Measurements from ENCODE around the gene MIF.
"Not testable (repeated sequence)": the region's sequence is repeated elsewhere in the genome, so short reads cannot be mapped to it uniquely, and the experiment has no call there.

MIF gene

DNA sequence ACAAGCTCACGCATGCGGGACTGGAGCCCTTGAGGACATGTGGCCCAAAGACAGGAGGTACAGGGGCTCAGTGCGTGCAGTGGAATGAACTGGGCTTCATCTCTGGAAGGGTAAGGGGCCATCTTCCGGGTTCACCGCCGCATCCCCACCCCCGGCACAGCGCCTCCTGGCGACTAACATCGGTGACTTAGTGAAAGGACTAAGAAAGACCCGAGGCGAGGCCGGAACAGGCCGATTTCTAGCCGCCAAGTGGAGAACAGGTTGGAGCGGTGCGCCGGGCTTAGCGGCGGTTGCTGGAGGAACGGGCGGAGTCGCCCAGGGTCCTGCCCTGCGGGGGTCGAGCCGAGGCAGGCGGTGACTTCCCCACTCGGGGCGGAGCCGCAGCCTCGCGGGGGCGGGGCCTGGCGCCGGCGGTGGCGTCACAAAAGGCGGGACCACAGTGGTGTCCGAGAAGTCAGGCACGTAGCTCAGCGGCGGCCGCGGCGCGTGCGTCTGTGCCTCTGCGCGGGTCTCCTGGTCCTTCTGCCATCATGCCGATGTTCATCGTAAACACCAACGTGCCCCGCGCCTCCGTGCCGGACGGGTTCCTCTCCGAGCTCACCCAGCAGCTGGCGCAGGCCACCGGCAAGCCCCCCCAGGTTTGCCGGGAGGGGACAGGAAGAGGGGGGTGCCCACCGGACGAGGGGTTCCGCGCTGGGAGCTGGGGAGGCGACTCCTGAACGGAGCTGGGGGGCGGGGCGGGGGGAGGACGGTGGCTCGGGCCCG, at the start of gene MIF:
MIF (plus strand) TSS at position 439 of the 765 bp plus-strand sequence; CDS start at position 531, 92 bp downstream.
- peak; percentile 98 for DNase-seq

DNA sequence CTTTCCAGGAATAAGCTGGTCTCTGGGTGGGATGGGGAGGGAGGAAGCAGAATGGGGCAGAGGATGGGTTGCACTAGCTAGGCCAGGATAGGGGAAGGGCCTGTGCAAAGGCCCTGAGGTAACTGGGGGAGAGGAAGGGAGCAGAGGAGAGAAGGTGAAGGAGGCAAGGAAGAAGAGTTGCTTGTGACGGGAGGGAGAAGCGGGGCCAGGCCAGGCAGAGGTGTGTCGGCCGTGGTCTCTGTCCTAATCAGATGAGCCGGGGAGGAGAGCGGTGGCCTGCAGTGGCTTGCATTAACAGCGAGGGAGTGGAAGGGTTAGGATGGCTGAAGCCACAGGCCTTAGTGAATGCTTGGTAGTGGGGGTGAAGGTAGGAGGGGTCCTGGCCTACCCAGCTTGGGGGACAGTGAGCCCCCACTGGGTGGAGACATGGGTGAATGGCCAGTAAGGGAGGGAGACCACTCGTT, 49.4 kb upstream of the MIF start:
- DNase-seq: no peak

DNA sequence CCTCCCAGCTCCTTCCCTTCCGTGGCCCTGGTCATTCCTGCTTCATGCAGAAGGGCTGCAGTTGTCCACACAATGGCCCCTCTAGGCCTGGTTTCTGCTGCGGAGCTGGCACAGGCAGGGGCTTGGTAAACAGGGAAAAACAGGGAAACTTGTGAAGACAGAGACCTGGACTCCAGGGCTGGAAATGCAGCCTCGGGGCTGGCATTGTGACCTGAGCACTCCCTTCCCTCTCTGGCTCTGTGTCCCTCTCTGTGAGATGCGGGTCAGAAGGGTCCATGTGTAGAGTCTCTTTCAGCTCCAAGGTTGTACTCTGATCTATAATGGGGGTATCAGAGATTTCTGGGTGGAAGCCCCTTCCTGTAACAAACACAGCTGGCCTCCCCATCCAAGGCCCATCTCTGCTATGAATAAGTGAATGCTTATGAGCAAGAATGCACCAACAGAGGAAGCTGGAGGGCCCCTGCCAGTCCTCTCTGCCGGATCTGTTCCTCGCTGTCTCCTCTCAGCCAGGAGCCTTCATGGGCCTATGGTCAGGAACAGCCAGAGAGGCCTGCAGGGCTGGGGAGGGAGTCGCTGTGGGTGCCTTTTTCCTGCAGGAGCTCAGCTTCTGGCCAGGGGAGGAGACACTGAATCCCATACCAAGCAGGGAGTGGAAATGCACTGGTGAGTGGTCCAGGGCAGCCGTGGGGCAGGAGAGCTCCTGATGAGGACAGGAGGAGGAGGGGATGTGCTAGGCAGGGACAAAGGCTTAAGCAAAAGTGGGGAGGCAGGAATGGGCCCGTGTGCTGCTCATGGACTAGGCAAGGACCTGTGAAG, 48.7 kb upstream of the MIF start:
- DNase-seq: no peak

DNA sequence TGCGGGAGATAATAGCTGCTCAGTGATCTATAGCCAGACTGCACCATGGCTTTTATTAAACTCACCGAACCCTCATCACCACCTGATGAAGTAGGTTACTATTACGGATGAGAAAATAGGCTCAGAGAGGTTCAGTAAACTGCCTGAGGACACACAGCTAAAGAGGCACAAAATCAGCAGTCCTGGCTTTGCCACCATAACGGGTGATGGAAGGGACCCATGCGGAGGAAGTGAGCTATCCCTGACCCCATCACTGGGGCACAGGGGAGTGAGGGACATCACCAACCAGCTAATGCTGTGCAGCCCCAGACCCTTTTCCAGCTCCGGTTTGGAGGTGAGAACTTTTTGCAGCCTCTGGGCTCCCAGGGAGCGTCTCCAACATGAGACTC, 48.1 kb upstream of the MIF start:
- no peak for DNase-seq

DNA sequence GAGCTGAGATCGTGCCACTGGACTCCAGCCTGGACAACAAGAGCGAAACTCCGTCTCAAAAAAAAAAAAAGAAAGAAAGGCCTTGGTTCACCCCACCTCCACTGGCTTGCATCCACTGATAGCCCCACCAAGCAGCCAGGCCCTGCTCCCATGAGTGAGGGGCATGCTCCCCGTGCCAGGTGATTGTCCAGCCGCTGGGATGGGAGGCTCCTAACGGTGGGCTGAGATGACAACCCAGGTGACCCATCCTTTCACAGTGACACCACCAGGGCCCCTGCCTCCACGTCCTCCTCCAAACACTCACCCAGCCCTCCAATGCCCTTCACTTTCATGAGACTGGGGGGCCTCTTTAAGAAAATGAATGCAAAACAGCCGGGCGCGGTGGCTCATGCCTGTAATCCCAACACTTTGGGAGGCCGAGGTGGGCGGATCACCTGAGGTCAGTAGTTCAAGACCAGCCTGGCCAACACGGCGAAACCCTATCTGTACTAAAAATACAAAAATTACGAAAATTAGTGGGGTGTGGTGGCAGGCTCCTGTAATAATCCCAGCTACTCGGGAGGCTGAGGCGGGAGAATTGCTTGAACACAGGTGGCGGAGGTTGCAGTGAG, 46.8 kb upstream of the MIF start:
- no peak for DNase-seq

DNA sequence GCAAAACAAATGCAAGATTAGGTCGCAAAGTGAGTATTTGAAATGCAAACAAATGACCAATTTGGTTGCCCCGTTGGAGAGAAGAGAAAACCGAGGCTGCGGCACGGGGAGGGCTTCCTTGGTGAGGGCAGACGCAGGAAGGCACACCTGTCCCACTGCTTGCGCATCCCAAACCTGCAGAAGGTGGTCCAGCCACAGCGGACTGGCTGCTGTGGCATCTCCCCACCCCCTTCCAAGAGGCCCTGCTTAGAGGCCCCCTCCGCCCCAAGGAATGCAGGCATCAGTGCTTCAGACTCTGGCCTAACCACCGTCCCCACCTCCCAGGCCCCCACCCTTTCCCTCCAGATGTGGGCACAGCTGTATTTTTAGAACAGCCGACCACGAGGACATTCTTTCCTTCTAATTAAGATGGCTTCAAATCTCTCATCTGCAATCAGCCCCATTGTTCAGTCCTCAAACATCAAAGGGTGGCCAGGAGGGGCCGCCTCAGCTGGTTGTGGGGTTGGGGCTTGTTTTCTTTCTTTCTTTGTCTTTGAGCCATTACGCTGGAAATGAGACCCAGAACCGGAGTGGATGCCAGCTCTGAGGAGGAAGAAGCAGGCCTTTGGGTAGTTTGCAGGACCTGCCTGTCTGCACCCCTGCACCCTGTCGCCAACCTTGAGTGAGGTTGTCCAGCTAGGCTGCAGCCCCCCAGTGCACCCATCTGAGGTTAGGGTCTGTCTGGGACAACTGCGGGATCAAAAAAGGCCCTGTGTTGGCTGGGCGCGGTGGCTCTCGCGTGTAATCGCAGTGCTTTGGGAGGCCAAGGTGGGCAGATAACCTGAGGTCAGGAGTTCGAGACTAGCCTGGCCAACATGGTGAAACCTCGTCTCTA, 46.0 kb upstream of the MIF start:
- peak; percentile 57 for DNase-seq

DNA sequence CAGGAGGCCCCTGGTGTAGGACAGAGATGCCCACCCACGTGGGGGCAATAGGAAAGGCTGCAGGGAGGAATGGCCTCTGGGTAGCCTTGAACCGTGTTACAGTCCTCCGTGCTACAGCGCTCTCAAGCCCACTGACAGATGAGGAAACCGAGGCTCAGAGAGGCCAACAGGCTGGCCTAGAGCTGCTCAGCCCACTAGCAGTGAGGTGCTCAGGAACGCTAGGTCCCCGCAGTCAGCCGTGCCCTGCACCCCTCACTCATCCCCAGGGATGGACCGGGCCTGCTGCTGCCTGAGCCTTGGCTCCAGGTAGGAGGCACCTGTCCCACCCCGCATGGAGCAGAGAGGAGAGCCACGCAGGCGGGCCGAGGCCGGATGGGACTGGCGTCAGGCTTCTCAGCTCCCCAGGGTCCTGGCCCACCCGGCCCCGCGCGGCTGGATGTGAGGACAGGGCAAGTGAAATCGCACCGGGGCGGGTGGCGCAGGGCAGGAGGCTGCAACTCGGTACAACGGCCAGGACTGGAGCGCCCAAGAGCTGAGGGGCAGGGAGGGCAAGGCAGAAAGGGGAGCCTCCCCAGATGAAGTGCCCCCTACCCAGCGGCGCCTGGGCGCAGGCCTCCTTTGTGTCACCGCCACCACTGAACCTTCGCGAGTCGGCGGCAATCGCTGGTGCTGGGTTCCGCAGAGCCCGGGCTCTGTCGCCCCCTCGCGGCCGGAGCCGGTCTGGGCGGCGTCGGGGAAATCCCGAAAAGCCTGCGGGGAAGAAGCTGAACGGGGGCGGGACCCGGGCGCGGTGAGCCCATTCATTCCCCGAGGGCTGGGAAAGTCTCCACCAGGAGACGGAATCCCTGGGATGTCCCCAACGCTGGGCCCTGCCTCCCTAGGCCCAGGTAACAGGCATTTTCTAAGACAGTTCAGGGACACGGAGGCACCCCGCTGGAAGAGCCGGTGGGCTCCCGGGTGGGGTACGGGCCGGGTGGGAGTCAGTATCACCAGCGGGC, 44.9 kb upstream of the MIF start:
- peak; percentile 95 for DNase-seq

DNA sequence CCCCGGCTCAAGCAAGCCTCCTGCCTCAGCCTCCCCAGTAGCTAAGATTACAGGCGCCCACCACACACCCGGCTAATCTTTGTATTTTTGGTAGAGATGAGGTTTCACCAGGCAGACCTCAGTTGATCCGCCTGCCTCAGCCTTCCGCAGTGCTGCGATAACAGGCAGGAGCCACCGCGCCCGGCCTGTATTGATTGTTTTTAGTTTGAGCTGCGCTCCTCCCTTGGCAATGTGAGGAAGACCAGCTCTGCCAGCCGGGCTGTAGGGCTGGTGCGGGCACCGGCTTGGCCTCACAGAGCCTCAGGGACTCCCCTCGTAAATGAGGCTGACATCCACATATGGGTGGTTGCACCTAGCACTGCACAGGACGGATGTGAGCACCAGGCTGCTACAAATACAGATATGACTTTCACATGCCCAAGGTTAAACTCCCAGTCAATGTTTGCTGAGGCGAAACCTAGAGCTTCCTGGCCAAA, 44.0 kb upstream of the MIF start:
- no peak for DNase-seq

DNA sequence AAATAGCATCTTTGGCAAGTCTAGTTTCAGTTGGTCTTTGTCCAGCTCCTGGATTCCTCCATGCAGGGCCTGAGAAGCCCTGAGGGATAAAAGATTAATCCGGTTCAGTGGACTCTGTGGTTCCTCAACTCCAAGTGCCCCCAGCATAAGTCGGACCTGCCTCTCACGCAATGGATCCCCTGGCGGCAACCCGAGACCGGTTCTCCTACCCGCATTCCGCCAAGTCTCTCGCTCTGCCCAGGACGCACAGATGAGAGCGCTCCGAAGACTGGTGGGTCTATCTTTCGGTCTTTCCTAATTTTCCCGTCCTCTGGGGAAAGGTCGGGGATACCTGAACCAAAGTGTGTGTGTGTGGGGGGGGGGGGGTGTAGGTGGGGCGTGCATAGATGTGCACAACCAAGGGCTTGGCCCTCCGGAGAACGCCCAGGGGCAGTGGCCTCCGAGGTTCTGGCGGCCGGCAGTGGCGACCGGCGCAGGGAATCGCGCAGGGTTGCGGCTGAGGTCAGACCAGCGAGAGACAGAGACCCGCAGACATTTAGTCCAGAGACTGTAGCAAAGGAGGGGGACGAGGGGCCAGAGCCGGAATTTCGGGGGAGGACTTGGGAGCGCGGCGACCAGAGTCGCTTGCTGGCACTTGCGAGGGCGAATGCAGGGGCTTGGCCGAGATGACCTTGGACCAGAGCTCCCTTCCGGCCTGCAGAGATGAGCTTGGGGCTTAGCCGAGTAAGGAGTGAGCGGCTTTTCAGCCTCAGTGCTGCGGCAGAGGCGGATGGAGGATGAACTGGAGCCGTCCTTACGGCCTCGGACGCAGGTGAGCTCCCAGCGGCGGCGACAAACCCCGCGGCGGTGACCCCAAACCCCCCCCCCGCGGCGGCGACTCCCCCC, 37.2 kb upstream of the MIF start:
- peak; percentile 92 for DNase-seq

DNA sequence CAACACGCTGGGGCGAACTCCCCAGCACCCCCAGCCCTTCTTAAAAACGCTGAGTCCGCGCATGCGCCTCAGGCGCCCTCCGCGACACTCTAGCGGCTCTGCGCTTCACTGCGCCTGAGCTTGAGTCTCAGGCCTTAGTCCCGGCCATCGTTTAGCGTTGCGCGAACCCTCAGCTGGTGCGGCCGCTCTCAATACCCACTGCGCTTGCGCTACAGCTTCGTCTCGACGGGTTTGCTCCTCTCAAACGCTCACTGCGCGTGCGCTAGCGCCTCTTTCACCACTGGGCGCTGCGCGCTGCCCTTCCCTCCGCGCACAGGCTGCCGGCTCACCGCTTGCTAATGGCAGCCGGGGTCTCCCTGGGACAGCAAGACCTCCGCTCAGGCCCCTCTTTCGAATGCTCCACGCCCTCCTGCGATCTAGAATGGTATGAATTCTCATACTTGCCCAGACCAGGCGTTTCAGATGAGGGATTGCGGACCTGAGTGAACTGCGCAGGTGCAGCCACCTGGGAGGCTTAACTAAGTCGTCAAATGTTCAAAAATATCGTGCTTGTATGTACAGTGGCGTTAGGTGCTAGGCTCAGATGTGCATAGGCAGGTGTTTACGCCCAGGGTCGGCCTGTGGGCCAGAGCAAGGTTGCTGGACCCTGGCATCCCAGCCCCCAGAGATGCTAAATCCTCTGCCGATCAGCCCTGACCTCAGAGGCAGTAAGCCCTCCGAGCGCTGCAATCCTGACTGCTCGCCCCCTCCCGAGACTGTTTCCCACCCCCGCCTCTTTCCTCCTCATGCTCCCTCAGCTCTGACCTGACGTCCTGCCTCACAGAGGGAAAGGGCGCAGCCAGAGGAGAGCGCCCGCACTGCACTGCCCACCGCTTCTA, 36.3 kb upstream of the MIF start, which contains the start of gene SLC2A11:
SLC2A11 (plus strand) TSS at position 270 of the 878 bp plus-strand sequence; CDS start at position 395, 125 bp downstream.
- peak; percentile 100 for DNase-seq

DNA sequence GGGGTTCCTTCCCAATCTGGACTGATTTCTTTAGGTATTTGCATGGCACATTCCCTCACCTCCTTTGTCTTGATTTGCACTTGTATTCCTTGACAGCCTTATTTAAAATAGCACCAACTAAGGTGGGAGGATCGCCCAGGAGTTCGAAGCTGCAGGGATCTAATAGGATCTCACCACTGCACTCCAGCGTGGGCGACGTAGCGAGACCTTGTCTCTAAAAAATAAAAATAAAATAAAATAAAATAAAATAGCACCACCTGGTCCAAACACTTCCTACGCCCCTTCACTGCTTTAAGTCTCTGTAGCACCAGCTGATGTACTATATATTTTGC, 35.7 kb upstream of the MIF start:
- no peak for DNase-seq

DNA sequence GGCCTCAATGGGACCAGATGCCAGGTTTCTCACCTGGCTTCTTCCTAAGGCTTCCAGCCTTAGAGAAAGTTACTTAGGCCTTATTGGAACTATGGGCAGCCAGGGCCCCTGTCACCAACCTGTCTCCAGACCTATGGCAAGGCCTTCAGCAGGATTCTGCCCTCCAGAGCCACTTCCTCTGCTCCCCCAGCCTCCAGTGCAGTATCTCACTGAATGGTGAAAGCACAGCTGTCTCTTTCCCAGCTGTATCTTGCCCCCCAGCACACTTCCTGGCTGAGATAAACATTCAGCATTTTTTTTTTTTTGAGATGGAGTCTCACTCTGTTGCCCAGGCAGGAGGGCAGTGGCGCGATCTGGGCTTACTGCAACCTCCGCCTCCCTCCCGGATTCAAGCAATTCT, 35.0 kb upstream of the MIF start:
- DNase-seq: no peak

DNA sequence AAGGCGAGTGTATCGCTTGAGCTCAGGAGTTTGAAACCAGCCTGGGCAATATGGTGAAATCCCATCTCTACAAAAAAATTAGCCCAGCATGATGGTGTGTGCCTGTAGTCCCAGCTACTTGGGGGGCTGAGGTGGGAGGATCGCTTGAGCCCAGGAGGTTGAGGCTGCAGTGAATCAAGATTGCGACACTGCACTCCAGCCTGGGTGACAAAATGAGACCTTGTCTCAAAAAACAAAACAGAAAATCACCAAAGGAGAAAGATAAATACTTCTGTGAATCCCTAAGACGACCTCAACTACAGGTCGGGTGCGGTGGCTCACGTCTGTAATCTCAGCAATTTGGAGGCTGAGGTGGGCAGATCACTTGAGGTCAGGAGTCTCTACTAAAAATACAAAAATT, 34.0 kb upstream of the MIF start:
- DNase-seq: not testable (repeated sequence)

DNA sequence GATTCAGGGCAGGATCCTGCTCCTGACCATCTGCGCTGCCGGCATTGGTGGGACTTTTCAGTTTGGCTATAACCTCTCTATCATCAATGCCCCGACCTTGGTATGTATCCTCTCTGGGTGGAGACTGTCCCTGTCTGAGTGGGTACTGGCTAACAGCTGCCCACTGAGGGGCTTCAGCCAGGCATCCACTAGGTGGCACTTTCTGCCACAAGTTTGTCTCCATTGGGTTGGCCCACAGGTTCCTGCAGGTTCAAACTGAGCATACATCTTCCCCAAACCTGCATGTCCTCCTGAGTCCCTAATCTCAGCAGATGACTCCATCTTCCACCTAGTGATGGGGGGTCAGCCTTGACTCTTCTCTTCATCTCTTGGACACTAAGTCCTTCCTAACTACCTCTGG, 32.1 kb upstream of the MIF start:
- peak; percentile 56 for DNase-seq

DNA sequence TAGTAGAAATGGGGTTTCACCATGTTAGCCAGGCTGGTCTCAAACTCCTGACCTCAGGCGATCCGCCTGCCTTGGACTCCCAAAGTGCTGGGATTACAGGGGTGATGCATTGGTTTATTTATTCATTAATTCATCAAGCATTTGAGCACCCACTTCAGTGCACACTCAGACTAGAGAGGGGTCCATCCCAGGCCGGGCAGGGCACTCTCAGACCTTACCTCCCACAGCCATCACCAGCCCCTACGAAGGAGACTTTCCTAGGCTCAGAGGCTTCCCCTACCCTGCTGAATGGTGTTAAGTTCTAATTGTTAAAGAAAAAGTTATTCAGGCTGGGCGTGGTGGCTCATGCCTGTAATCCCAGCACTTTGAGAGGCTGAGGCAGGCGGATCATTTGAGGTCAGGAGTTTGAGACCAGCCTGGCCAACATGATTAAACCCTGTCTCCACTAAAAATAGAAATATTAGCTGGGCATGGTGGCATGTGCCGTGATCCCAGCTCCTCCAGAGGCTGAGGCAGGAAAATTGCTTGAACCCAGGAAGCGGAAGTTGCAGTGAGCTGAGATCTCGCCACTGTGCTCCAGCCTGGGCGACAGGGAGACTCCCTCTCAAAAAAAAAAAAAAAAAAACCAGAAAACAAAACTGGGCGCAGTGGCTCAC, 29.6 kb upstream of the MIF start:
- DNase-seq: not testable (repeated sequence)

DNA sequence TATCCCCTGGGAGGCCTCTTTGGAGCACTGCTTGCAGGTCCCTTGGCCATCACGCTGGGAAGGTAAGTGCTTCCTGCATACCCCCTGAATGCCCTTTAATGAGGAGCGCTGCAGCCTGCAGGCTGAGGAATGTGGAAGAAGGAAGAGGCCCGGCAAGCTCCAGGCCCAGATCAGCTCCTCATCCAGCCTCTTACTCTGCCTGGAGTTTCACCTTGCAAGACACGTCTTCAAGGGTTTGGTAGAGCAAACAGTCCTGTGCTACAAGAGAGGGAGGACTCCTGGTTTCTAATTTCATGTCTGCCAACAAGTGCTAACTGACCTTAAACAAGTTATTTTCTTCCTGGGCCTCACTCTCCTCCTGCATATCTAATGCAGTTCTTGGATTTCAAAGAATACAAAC, 25.6 kb upstream of the MIF start:
- DNase-seq: no peak

DNA sequence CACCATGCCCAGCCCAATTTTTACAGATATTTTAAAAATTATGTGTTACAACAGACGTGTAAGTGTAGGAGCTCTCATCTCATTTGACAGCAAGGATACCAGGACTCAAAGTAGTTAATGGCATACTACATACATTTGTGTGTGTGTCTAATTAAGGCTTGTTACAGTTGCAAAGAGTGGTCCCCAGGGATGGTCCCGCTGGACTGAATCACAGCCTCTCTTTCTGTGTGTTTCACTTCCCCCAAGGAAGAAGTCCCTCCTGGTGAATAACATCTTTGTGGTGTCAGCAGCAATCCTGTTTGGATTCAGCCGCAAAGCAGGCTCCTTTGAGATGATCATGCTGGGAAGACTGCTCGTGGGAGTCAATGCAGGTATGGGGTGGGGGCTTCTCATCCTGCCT, 19.3 kb upstream of the MIF start:
- no peak for DNase-seq

DNA sequence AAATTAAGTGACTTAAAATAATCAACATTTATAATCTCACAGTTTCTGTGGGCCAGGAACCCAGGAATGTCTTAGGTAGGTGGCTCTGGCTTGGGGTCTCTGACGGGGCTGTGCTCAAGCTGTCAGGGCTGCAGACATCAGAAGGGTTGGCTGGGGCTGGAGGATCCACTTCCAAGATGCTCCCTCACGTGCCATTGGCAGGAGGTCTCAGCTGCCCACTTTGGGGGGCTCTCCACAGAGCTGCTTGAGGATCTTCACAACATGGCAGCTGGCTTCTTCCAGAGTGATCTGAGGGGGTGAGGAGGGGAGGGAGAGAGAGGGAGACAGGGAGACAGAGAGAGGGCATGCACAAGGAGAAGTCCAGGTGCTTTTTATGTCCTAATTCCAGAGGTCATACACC, 18.4 kb upstream of the MIF start:
- DNase-seq: no peak

DNA sequence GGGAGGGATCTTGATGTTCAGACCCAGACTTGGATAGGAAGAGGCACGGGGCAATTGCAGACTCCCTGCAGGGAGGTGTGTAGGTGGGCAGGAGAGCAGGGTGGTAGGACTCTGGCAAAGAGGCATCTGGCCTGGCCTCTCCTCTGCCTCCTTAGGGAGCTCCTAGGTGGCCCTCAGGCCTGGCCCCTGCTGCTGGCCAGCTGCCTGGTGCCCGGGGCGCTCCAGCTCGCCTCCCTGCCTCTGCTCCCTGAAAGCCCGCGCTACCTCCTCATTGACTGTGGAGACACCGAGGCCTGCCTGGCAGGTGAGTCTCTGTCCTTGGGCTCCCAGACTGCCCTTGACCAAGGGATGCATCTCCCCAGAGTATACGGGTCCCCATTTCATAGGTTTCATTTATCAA, 16.6 kb upstream of the MIF start:
- no peak for DNase-seq

Measured in eye (tissue), 1 donor.